ENCODE results near the gene ZDHHC17.
"Not testable (repeated sequence)": the region's sequence is repeated elsewhere in the genome, so short reads cannot be mapped to it uniquely, and the experiment has no call there.

The ZDHHC17 gene

DNA sequence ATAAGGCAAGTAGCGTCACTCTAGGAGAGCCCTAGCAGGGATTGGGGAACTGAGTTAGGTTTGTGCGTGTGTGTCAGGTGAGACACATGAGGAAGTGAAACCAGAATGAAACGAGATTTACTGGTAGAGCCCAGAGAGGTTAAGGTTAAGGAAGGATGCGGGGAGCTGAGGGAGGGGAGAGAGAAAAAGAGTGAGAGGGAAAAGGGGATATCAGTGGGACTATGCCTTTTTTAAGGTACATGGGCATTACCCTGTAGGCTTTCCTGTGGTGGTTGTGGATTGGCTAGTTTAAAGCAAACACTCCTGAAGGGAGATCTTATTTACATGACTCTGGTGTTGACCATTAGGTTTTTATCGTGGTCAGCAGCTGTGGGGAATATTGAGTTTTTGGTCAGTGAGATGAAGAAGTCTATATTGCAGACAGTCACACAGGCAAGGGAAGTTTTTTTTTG lies 13.9 kb downstream of the ZDHHC17 start:
- DNase-seq: no peak

DNA sequence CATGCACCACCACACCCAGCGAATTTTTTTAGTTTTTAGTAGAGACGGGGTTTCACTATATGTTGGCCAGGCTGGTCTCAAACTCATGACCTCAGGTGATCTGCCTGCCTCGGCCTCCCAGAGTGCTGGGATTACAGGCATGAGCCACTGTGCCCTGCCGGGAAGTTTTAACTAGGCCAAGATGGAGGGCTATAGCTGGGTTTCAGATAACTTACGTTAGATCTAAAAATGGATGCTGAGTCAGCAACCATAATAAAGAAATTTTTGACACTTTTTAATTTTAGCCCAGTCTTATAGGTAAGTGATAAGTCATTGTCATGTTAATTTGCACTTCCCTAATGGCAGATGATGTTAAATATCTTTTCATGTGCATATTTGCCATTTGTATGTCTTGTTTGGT lies 14.4 kb downstream of the ZDHHC17 start:
- no peak for DNase-seq

DNA sequence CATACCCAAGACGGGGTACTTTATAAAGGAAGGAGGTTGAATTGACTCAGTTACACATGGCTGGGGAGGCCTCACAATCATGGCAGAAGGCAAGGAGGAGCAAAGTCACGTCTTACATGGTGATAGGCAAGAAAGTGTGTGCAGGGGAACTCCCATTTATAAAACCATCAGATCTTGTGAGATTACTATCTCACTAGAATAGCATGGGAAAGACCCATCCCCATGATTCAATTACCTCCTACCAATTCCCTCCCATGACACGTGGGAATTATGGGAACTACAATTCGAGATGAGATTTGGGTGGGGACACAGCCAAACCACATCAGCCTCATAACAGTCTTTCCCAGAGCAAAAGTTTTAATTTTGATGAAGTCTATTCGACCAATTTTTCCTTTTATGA lies 15.4 kb downstream of the ZDHHC17 start:
- not testable (repeated sequence) for DNase-seq

DNA sequence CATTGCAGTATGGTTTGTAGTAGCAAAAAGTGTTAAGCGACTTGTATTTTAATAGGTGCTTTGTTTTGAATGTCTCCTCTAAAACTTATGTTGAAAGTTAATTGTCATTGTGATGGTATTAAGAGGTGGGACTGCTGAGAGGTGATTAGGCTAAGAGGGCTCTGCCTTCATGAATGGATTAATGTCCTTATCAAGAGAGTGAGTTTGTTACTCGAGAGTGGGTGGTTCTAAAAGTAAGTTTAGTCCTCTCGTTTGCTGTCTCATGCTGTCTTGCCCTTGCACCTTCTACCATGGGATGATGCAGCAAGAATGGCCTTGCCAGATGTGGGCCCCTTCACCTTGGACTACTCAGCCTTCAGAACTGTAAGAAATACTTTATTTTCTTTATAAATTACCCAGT lies 17.4 kb downstream of the ZDHHC17 start:
- DNase-seq: no peak

- no peak for DNase-seq
These were observed 18.6 kb downstream of the ZDHHC17 start for GRCh38 chr12:76782526-76782925.

GRCh38 chr12:76784600-76785051 lies 20.7 kb downstream of the ZDHHC17 start:
- no peak for DNase-seq

- no peak for DNase-seq
These were observed 21.5 kb downstream of the ZDHHC17 start for GRCh38 chr12:76785407-76785806.

DNA sequence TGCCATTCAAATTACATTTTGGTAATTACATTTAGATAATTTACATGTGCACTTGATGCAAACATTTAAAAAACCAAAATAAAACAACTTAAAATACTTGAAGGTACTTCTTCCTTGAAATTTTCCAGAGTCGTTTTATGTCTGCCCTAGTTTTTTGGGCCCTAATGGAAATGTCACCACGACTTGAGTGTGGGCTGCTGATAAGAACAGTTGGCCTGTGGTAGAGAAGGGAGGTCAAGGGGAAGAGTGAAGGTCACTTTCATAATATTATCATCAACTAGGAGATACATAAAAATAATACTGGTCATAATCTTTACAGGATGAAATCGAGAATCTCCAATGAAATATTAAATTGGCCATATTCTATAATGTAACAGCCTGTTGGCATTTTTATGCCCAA lies 23.1 kb downstream of the ZDHHC17 start:
- DNase-seq: no peak

DNA sequence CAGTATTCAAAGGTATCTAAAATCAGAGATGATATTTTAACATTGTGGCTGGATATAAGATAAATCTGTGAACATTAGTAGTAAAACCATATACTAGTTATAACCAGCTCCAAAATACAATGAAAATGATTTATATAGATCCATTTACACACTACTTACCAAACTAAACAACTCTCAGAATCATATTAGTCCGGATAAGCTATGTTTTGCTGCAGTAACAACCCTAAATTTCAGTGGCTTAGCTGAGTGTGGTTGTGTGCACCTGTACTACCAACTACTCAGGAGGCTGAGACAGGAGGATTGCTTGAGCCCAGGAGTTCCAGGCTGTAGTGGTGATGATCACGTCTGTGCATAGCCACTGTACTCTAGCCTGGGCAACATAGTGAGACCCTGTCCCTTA lies 23.8 kb downstream of the ZDHHC17 start:
- no peak for DNase-seq

- no peak for DNase-seq
These were observed 25.6 kb downstream of the ZDHHC17 start for GRCh38 chr12:76789335-76790050.

GRCh38 chr12:76790564-76791552 lies 26.9 kb downstream of the ZDHHC17 start:
- no peak for DNase-seq

DNA sequence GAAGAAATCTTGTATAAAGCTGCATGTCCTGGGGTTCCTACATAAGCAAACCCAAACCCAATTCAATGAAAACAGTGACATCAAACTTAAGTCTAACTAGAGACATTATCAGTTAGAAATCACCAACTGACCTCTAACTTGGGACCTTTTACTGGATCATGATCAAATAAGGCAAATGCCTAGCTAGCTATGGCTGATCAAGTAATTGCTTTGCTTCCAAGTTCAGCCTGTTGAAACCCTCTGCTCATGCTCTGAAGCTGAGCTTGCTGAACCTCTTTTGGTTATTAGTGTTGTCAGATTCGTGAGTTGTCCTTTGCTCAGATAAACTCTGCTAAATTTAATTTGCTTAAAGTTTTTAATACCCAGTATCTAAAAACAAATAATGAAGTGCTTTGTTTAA lies 28.9 kb downstream of the ZDHHC17 start:
- no peak for DNase-seq

- DNase-seq: no peak
These were observed 34.9 kb downstream of the ZDHHC17 start for GRCh38 chr12:76798864-76799263.

- DNase-seq: no peak
These were observed 35.4 kb downstream of the ZDHHC17 start for GRCh38 chr12:76799362-76799761.

DNA sequence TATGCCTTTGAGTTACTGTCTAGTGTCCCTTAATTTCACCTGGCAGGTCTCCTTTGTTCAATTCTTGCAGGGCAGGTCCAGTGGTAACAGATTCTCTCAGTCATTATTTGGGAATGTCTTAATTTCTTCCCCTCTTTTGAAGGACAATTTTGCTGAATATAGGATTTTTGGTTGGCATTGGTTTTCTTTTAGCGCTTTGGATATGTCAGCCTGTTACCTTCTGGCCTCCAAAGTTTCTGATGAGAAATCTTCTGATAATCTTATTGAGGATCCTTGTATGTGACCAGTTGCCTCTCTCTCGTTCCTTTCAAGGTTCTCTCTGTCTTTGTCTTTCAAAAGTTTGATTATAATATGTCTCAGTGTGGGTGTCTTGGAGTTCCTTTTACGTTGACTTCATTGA lies 38.1 kb downstream of the ZDHHC17 start:
- DNase-seq: no peak

DNA sequence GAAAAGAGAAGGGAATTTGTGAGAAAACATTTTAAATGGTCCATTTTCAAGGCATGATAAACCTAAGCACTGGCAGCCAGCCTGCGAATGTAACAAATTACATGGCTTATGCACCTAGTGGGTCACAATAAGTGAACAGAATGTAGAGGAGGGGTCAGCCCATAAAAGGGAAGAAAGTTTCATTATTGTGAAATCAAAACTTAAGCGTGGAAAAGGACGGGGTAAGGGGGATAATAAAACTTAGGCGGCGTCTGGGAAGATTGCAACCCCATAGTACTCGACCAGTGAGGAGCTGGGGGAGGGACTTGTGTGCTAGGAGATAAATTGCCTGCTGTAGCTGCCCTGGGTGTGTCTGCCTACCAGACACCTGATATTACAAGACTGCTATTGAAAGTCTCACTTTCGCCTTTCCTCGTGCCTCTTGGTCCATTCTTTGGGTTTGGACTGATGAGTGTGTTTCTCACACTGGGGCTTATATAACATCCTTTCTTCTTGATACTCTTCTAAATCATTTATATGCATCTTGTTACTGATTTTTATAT lies 40.6 kb downstream of the ZDHHC17 start:
- DNase-seq: no peak

DNA sequence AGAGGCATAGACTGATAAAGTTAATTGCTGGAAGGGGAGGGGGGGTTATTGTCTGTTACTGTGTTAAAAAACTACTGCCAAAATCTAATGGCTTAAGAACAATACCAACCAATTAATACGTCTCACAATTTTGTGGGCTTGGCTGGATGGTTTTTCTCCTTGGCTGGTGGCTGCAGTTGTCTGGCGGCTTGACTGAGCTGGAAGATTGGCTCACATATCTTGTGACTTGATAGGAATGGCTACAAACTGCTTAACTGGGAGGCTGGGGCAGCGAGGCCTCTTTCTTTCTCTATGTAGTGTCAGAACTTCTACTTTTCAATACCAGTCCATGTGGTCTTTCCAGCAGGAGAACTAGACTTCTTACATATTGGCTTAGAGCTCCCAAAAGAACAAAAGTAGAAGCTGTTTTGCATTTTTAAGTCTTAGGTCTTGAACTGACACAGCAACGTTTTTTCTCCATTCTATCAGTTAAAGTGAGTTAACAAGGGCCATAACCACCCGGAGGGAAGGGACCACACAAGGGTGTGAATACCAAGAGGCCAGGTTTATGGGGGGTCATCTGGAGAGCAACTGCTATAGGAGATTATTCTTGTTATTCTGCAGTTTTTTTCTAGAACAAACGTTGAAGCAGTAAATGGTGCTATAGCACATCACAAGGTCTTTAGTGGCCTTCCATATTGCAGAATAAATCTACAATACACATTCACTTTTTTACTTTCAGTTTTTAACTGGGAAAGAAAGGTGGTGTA lies 46.9 kb downstream of the ZDHHC17 start:
- no peak for DNase-seq

DNA sequence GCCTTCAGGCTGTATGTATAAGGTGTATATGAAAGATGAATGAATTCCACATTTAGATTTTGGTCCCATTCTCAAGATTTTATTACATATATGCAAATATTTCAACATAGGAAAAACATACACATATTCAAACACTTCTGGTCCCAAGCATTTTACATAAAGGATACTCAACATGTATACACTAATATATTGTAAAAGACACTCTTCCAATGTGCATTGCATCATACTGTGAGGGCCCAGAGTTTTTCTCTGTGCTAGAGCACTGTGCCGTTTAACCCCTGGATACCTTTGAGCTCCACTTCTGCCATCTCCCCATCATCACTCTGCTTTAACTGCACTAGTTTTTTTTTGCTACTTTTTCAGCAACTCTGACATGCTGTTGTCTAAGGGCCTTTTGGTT lies 48.1 kb downstream of the ZDHHC17 start:
- no peak for DNase-seq

GRCh38 chr12:76813265-76813664 lies 49.4 kb downstream of the ZDHHC17 start:
- no peak for DNase-seq

DNA sequence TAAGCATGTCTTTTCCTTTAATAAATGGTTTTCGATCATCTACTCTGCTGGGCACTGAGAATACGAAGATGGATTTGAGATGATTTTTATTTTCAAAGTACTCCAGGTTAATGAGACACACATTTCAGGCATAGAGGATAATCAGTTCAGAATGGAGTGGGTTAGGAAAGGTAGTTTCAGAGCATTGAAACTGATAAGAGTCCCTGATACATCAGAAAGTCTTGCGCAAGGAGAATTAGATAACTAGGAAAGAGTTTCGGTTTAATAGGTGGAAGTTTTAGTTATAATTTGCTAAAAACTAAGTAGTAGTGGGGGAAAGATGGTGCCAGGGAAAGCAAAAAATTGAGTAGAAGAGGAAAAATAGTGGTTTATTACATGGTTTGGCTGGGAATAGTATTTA lies 50.1 kb downstream of the ZDHHC17 start:
- no peak for DNase-seq

GRCh38 chr12:76820888-76821482 lies 57.1 kb downstream of the ZDHHC17 start:
- no peak for DNase-seq

DNA sequence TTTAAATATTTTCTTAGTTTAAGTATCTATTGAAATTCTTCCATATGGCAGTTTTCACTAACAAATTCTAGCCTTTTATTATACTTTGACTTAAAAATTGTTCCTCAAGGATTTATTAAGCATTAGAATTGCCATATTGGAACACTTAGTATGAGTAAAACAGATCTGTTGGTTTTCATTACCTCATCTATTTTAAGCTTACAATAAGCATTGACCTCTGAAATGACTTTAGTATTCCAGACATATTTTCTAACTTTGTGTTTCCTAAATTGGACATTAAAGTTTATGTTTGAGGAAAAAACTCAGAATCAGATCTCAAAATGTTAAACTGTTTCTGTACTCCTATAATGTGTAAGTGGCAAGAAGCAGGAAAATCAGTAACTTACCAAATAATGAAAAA lies 66.5 kb downstream of the ZDHHC17 start:
- DNase-seq: no peak

All from CD4-positive, alpha-beta T cell treated with Interleukin-6 for 4 hours (primary cell).